ENCODE results near the gene MESP2.

GRCh38 chr15:89780601-89781000 lies 4.5 kb downstream of the MESP2 start:
- TF ChIP-seq CTCF (conservative IDR thresholded peaks at IDR 0.05; ENCODE audit: low read length) (no peak), EZH2phosphoT487 (IDR thresholded peaks at IDR 0.05; ENCODE audit: borderline replicate concordance) (no peak)
